HCT116 (cell line): Measurements from ENCODE around the gene ZNF618. TPM values are rescaled to one million over a fixed set of nuclear protein-coding genes. Genes with fewer than 3 reads are reported as not detected.

Source experiments
- ATAC-seq: fragments of 200-7000 bp; cut with Tn5 transposase; 2 replicates; pipeline ENCODE4 v1.9.1; 2020; ENCODE audit warnings: mild to moderate bottlenecking, moderate library complexity
- BruUV-seq: library from RNA; stranded (reverse); fragments of 400-500 nt; replicated peaks from 2 replicates; lab custom pipeline; 2021; lab: Mats Ljungman, UMichigan
- CTCF ChIA-PET: fragments of 300-600 bp; sonication (Branson Sonifier 250); formaldehyde crosslinking; loops from one replicate; lab custom pipeline; 2021; ENCODE audit warnings: antibody characterized with exemption; lab: Charles Lee
- POLR2A ChIA-PET: fragments of 300-600, 350-600 bp; sonication (Branson Sonifier 250); formaldehyde crosslinking; loops from one replicate; lab custom pipeline; 2021; ENCODE audit warnings: antibody characterized with exemption; lab: Charles Lee
- RAD21 ChIA-PET, 2 experiments: fragments of 300-600 bp; sonication (Branson Sonifier 250); formaldehyde crosslinking; loops; one replicate each; lab custom pipeline; 2023; ENCODE audit warnings: low total read pairs in 2 of 2; ENCODE audit not compliant: uncharacterized antibody in 2 of 2, unreplicated experiment in 2 of 2, low non-redundant PET in 1 of 2; lab: Charles Lee
- DNase-seq: peaks from one replicate; pipeline ENCODE4 v3.0.0-alpha.2; 2010; ENCODE audit warnings: low read depth, low spot score
- H2AFZ ChIP-seq: fragments of 200-600 bp; shearing (Covaris generic), sonication (generic); 2 replicates; pipeline ENCODE4 v1.6.1; 2017; ENCODE audit warnings: low read depth, mixed run types, mixed read lengths, antibody characterized with exemption, low read length; ENCODE audit not compliant: poor library complexity, severe bottlenecking
- H3K27ac ChIP-seq: 2 replicates; pipeline ENCODE4 v1.5.1; 2012; ENCODE audit warnings: low read depth, low read length
- H3K27me3 ChIP-seq: fragments of 200-600 bp; sonication (generic); 2 replicates; pipeline ENCODE4 v1.6.1; 2016; ENCODE audit warnings: mixed run types, low read length, mixed read lengths; ENCODE audit not compliant: insufficient read depth
- H3K36me3 ChIP-seq, 2 experiments: fragments of 200-500 bp in 1 of 2; fragments of 200-600 bp in 1 of 2; sonication (Bioruptor generic) in 1 of 2; sonication (generic) in 1 of 2; 2 replicates each; pipeline versions ENCODE4 v1.5.1 to v1.6.1; 2014 to 2016; ENCODE audit warnings: low read length in 2 of 2, inconsistent platforms in 1 of 2, mixed read lengths in 1 of 2, mixed run types in 1 of 2; ENCODE audit not compliant: insufficient read depth in 2 of 2, control insufficient read depth in 1 of 2
- H3K4me1 ChIP-seq, 2 experiments: fragments of 200-600 bp in 1 of 2; sonication (generic) in 1 of 2; 2 replicates each; pipeline versions ENCODE4 v1.5.1 to v1.6.1; 2012 to 2017; ENCODE audit warnings: low read length in 2 of 2, inconsistent platforms in 1 of 2, mild to moderate bottlenecking in 1 of 2, mixed read lengths in 1 of 2, mixed run types in 1 of 2, moderate library complexity in 1 of 2; ENCODE audit not compliant: insufficient read depth in 2 of 2, control insufficient read depth in 1 of 2
- H3K4me2 ChIP-seq: fragments of 200-600 bp; sonication (generic); 2 replicates; pipeline ENCODE4 v1.6.1; 2017; ENCODE audit warnings: mixed run types, low read length, mixed read lengths
- H3K4me3 ChIP-seq, 2 experiments: fragments of 200-600 bp in 1 of 2; sonication (generic) in 1 of 2; replicated peaks in 1 of 2; 2 replicates each; pipeline ENCODE4 v1.5.1; 2011 to 2016; ENCODE audit warnings: low read length in 2 of 2, control low read depth in 1 of 2, low read depth in 1 of 2, mild to moderate bottlenecking in 1 of 2, mixed read lengths in 1 of 2, mixed run types in 1 of 2
- H3K79me2 ChIP-seq: fragments of 200-600 bp; sonication (generic); 2 replicates; pipeline ENCODE4 v1.6.1; 2017; ENCODE audit warnings: mild to moderate bottlenecking, mixed run types, low read length, moderate library complexity, mixed read lengths; ENCODE audit not compliant: insufficient read depth
- H3K9ac ChIP-seq: fragments of 200-600 bp; sonication (generic); 2 replicates; pipeline ENCODE4 v1.6.1; 2016; ENCODE audit warnings: low read length, mixed read lengths
- H3K9me2 ChIP-seq: fragments of 200-600 bp; sonication (generic), shearing (Covaris generic); 2 replicates; pipeline ENCODE4 v1.6.1; 2017; ENCODE audit warnings: mixed run types, mild to moderate bottlenecking, moderate library complexity; ENCODE audit not compliant: insufficient read depth
- H3K9me3 ChIP-seq, 2 experiments: fragments of 200-500 bp in 1 of 2; fragments of 200-600 bp in 1 of 2; sonication (Bioruptor generic) in 1 of 2; sonication (generic) in 1 of 2; 2 replicates each; pipeline ENCODE4 v1.6.1; 2014 to 2017; ENCODE audit warnings: low read length in 2 of 2, mixed read lengths in 2 of 2, inconsistent platforms in 1 of 2, low read depth in 1 of 2, mild to moderate bottlenecking in 1 of 2, mixed run types in 1 of 2, moderate library complexity in 1 of 2; ENCODE audit not compliant: control insufficient read depth in 1 of 2, insufficient read depth in 1 of 2
- H4K20me1 ChIP-seq: fragments of 200-600 bp; sonication (generic), shearing (Covaris generic); 2 replicates; pipeline ENCODE4 v1.6.1; 2017; ENCODE audit warnings: mixed run types, mild to moderate bottlenecking, moderate library complexity; ENCODE audit not compliant: insufficient read depth
- ATF3 ChIP-seq: IDR thresholded peaks from 2 replicates; pipeline ENCODE4 v1.6.1; 2012
- CBX3 ChIP-seq: IDR thresholded peaks from 2 replicates; pipeline ENCODE4 v1.6.1; 2012; ENCODE audit warnings: low read depth
- CEBPB ChIP-seq: IDR thresholded peaks from 2 replicates; pipeline ENCODE4 v1.6.1; 2012; ENCODE audit warnings: low read depth
- CTCF ChIP-seq, 3 experiments: fragments of 200-600 bp in 1 of 3; sonication (generic) in 1 of 3; IDR thresholded peaks in 2 of 3; conservative IDR thresholded peaks in 1 of 3; 2 replicates each; pipeline ENCODE4 v1.5.1; 2012 to 2017; ENCODE audit warnings: low read depth in 2 of 3, low read length in 2 of 3, antibody characterized with exemption in 1 of 3, borderline replicate concordance in 1 of 3, control low read depth in 1 of 3, mild to moderate bottlenecking in 1 of 3, mixed read lengths in 1 of 3, mixed run types in 1 of 3, moderate library complexity in 1 of 3; ENCODE audit not compliant: insufficient read depth in 1 of 3
- EGR1 ChIP-seq: IDR thresholded peaks from 2 replicates; pipeline ENCODE4 v1.6.1; 2012; ENCODE audit warnings: low read depth
- EZH2 ChIP-seq: fragments of 200-600 bp; sonication (generic); IDR thresholded peaks from 2 replicates; pipeline ENCODE4 v1.6.1; 2017; ENCODE audit warnings: antibody characterized with exemption, mixed run types
- EZH2phosphoT487 ChIP-seq: fragments of 200-600 bp; IDR thresholded peaks from 2 replicates; pipeline ENCODE4 v1.6.1; 2018; ENCODE audit warnings: antibody characterized with exemption, borderline replicate concordance
- FOSL1 ChIP-seq: IDR thresholded peaks from 2 replicates; pipeline ENCODE4 v1.6.1; 2012; ENCODE audit warnings: low read depth
- JUND ChIP-seq: IDR thresholded peaks from 2 replicates; pipeline ENCODE4 v1.6.1; 2012
- MAX ChIP-seq: IDR thresholded peaks from 2 replicates; pipeline ENCODE4 v1.6.1; 2012
- POLR2A ChIP-seq: IDR thresholded peaks from 2 replicates; pipeline ENCODE4 v1.7.0; 2011; ENCODE audit warnings: borderline replicate concordance; ENCODE audit not compliant: insufficient read depth, insufficient read length; ENCODE audit errors: extremely low read depth
- RAD21 ChIP-seq: IDR thresholded peaks from 2 replicates; pipeline ENCODE4 v1.6.1; 2012; ENCODE audit warnings: low read depth, mild to moderate bottlenecking
- REST ChIP-seq: IDR thresholded peaks from 2 replicates; pipeline ENCODE4 v1.6.1; 2012; ENCODE audit warnings: low read depth
- SIN3A ChIP-seq: IDR thresholded peaks from 2 replicates; pipeline ENCODE4 v1.6.1; 2012; ENCODE audit warnings: low read depth
- SP1 ChIP-seq: IDR thresholded peaks from 2 replicates; pipeline ENCODE4 v1.6.1; 2012; ENCODE audit warnings: low read depth
- SRF ChIP-seq: IDR thresholded peaks from 2 replicates; pipeline ENCODE4 v1.6.1; 2012; ENCODE audit warnings: low read depth
- TCF7L2 ChIP-seq: IDR thresholded peaks from 2 replicates; pipeline ENCODE4 v1.7.0; 2011; ENCODE audit warnings: borderline replicate concordance, inconsistent platforms; ENCODE audit not compliant: insufficient read depth, insufficient read length; ENCODE audit errors: extremely low read depth
- YY1 ChIP-seq: IDR thresholded peaks from 2 replicates; pipeline ENCODE4 v1.6.1; 2011; ENCODE audit warnings: low read length, low read depth, moderate library complexity, mild to moderate bottlenecking; ENCODE audit not compliant: insufficient replicate concordance; ENCODE audit errors: extremely low read depth
- ZBTB33 ChIP-seq: IDR thresholded peaks from 2 replicates; pipeline ENCODE4 v1.6.1; 2011; ENCODE audit warnings: mild to moderate bottlenecking, low read length, moderate library complexity; ENCODE audit not compliant: insufficient replicate concordance; ENCODE audit errors: extremely low read depth
- intact Hi-C: fragments of 100-400 bp; cut with micrococcal nuclease; formaldehyde crosslinking; loops from 2 replicates; pipeline ENCODE4 v1.10.0; 2022
- total RNA-seq: library from RNA; stranded (reverse); gene quantifications from one replicate; pipeline ENCODE4 v1.2.1, GENCODE V29; 2021; ENCODE audit not compliant: unreplicated experiment

ZNF618 gene
- total RNA-seq, 1 experiment from 2014 or later, result 13.5 TPM

- no peaks in the 10 kb centered on the region for H3K27me3 ChIP-seq
- CTCF ChIA-PET, result interaction anchor here (0.7 to 3.1 kb wide), 6 partner anchors 11 to 347 kb away, joined by 3 to 20 read pairs (median 4); no protein-coding TSS in a partner anchor
Observed at GRCh38 chr9:114084282-114085073, 208.4 kb downstream of the ZNF618 start.

More at GRCh38 chr9:114084282-114085073, 208.4 kb downstream of the ZNF618 start:
- BruUV-seq, result no TSS peak
- H3K4me2 ChIP-seq, result no peak overlapping the region
- H3K36me3 ChIP-seq, result no peaks in the 10 kb centered on the region
- DNase-seq (no peak), ATAC-seq (no peak)
- no peaks in the 10 kb centered on the region for H3K4me1 ChIP-seq
- H3K4me3 ChIP-seq, result no peak overlapping the region
- no peaks in the 10 kb centered on the region for H3K9me2 ChIP-seq
- TF ChIP-seq SRF (no peak), SP1 (no peak), MAX (no peak), YY1 (no peak), FOSL1 (no peak), ZBTB33 (no peak), TCF7L2 (no peak), CEBPB (no peak), REST (no peak), EGR1 (no peak), RAD21 (no peak), CTCF (IDR thresholded peaks at IDR 0.05 in 2 of 3, conservative IDR thresholded peaks at IDR 0.05 in 1 of 3; ENCODE audit: borderline replicate concordance in 1 of 3, insufficient read depth in 1 of 3, low read depth in 2 of 3, low read length in 2 of 3) (no peak), ATF3 (no peak), EZH2 (no peak), SIN3A (no peak), POLR2A (no peak), JUND (no peak), EZH2phosphoT487 (no peak), CBX3 (no peak)
- H3K9me3 ChIP-seq, result no peaks in the 10 kb centered on the region
- H3K27ac ChIP-seq, result no peak overlapping the region
- H2AFZ ChIP-seq, result no peak overlapping the region
- intact Hi-C loops, result no loop called here
- H3K79me2 ChIP-seq, result no peaks in the 10 kb centered on the region
- no peaks in the 10 kb centered on the region for H4K20me1 ChIP-seq
- ChIA-PET POLR2A (no interaction called here), RAD21 (no interaction called here)
- H3K9ac ChIP-seq, result no peak overlapping the region
